BJ (cell line): ENCODE data around the gene DUSP19. TPM values are rescaled to one million over a fixed set of nuclear protein-coding genes. Genes with fewer than 3 reads are reported as not detected.
A peak's percentile ranks its signal among the peaks of the same experiment; 100 is the strongest.

ENCODE experiments used
- CTCF ChIA-PET: fragments of 350-600 bp; formaldehyde crosslinking; extraction: SDS; loops from one replicate; lab custom pipeline; 2021; ENCODE audit warnings: antibody characterized with exemption, inconsistent platforms; lab: Yijun Ruan, JAX
- POLR2A ChIA-PET: fragments of 300-600 bp; sonication (Branson Sonifier 250); formaldehyde crosslinking; extraction: SDS; loops from one replicate; lab custom pipeline; 2021; ENCODE audit warnings: antibody characterized with exemption; lab: Charles Lee
- DNase-seq: peaks from one replicate; pipeline ENCODE4 v3.0.0-alpha.2; 2011; ENCODE audit warnings: low read depth
- H3K27me3 ChIP-seq: 2 replicates; pipeline ENCODE4 v1.6.0; 2011; ENCODE audit warnings: low read length; ENCODE audit not compliant: control insufficient read depth, insufficient read depth
- H3K36me3 ChIP-seq: 2 replicates; pipeline ENCODE4 v1.5.1; 2011; ENCODE audit warnings: low read length; ENCODE audit not compliant: control insufficient read depth, insufficient read depth
- H3K4me3 ChIP-seq: 2 replicates; pipeline ENCODE4 v1.5.1; 2011; ENCODE audit warnings: low read depth, mild to moderate bottlenecking, control low read depth, low read length
- polyA plus RNA-seq: library from polyadenylated mRNA; depleted of rRNA; stranded (reverse); fragments of >200 nt; gene quantifications from 2 replicates; pipeline ENCODE4 v1.2.3, GENCODE V29; 2011
- TF ChIP-seq, protein P1 (sequence below): IDR thresholded peaks from 2 replicates; pipeline ENCODE4 v1.5.1; 2011; ENCODE audit warnings: low read depth, mild to moderate bottlenecking, control low read depth, inconsistent platforms, low read length, moderate library complexity; ENCODE audit not compliant: insufficient read depth

The DUSP19 gene
- polyA plus RNA-seq, 1 experiment = 2.2 TPM

DNA sequence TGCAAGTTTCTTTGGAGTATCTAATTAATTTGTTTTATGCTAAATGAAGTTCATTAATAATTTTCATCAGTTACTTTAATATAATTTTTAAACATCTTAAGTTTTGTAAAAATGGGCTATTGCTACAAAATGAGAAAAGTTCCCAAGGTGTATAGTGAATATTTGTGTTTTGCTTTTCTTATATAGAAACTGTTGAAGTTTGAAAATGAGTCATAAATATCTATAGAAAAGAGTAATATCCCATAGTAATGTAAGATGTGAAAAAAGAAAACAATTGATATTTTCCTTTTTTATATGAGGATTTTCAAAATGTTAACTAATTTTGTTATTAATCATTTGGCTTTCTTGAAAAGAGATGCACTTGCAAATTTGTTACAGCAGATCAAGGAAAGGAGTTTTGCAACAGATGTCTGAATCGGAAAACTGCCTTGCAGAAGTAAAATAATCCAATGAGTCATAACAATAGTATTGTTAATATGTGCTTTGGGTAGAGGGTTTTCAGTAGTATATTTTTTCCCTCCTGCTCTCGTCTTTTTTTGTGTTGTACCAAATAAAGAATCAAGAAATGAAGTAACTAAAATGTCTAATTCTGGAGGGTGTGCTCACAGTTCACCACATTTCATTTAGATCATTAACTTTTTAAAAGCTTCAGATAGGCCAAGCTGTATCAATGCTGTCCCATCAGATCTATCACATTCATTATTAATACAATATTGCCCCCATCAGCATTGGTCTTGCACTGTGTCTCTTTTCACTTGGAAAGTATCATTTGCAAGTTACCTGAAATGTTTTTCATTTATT is 15.5 kb downstream of the DUSP19 start:
- H3K4me3 ChIP-seq = no peak overlapping the region
- no peaks in the 10 kb centered on the region for H3K36me3 ChIP-seq
- CTCF ChIA-PET = interaction anchor here (0.6 to 1.1 kb wide), 3 partner anchors 17 to 35 kb away, joined by 3 to 5 read pairs (median 4); no protein-coding TSS in a partner anchor
- TF ChIP-seq, protein P1, sequence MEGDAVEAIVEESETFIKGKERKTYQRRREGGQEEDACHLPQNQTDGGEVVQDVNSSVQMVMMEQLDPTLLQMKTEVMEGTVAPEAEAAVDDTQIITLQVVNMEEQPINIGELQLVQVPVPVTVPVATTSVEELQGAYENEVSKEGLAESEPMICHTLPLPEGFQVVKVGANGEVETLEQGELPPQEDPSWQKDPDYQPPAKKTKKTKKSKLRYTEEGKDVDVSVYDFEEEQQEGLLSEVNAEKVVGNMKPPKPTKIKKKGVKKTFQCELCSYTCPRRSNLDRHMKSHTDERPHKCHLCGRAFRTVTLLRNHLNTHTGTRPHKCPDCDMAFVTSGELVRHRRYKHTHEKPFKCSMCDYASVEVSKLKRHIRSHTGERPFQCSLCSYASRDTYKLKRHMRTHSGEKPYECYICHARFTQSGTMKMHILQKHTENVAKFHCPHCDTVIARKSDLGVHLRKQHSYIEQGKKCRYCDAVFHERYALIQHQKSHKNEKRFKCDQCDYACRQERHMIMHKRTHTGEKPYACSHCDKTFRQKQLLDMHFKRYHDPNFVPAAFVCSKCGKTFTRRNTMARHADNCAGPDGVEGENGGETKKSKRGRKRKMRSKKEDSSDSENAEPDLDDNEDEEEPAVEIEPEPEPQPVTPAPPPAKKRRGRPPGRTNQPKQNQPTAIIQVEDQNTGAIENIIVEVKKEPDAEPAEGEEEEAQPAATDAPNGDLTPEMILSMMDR = no peak
- POLR2A ChIA-PET = no interaction called here
- peak; percentile 9 for DNase-seq
- H3K27me3 ChIP-seq = no peaks in the 10 kb centered on the region

DNA sequence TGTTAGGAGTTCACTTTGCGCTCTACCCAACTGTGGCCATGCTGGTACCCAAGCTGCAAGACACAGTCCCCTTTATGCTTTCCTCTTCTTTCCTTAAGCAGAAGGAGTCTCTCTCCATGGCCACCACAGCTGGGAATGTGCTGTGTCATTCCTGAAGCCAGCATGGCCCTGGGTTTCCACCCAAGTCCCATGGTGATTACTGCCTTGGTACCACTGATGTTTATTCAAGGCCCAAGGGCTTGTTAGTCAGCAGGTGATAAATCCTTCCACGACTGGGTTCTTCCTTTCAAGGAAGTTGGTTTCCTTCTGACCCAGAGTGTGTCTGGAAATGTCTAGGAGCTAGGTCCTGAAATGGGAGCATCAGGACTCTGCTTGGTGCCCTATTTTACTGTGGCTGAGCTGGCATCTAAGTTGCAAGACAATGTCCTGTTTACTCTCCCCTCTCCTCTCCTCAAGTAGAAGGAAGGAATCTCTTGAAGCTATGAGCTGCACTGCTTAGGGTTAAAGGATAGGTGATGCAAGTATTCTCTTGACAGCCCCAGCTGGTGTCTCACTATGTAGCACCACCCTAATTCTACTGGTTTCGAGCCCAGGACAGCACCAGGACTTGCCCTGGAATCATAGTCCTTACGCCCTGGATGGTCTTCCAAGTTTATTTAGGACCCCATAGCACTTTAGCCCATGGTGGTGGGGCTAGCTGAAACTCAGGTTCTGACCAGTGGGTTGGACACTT is 27.0 kb downstream of the DUSP19 start:
- TF ChIP-seq, protein P1 = no peak

DNA sequence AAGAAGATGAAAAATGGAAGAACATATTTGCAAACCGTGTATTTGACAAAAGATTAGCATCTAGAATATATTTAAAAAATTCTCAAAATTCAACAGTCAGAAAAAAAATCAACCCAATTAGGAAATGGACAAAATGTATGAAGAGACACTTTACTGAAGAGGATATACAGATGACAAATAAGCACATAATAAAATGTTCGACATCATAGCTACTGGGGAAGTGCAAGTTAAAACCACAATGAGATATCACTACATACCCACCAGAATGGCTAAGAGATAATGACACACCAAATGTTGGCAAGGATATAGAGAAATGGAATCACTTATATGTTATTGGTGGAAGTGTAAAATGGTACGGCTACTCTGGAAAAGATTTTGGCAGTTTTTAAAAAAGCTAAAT is 34.0 kb downstream of the DUSP19 start:
- no peak for DNase-seq
- H3K36me3 ChIP-seq = no peaks in the 10 kb centered on the region
- TF ChIP-seq, protein P1 = no peak
- H3K27me3 ChIP-seq = peaks cover 2% of the 10 kb centered on the region; the same call in 1 of the 2 replicates
- ChIA-PET POLR2A (no interaction called here), CTCF (no interaction called here)
- H3K4me3 ChIP-seq = no peak overlapping the region

More for the DNA sequence above, 27.0 kb downstream of the DUSP19 start:
- no peaks in the 10 kb centered on the region for H3K27me3 ChIP-seq
- POLR2A ChIA-PET = no interaction called here
- H3K36me3 ChIP-seq = no peaks in the 10 kb centered on the region
- peak; percentile 13 for DNase-seq
- H3K4me3 ChIP-seq = no peak overlapping the region
- CTCF ChIA-PET = no interaction called here

DNA sequence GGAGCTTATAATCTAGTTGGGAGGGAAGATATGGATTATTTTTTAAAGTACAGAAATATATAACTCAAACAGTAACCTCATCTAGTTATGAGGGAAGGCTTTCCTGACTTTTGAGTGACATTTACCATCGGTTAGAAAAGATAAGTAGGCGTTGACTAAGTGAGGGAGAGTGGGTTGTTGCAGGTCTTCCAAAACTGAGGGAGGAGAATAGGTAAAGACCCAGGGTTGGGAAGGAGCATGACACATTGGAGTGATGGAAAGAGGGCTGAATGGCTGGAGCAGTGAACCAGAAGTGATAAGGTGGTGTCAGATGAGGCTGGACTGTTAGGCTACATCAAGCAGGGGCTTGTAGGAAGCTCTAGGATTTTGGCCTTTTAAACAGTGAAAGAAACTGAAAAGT is 35.1 kb downstream of the DUSP19 start:
- TF ChIP-seq, protein P1 = no peak
- ChIA-PET POLR2A (no interaction called here), CTCF (no interaction called here)
- peaks cover 2% of the 10 kb centered on the region; the same call in 1 of the 2 replicates for H3K27me3 ChIP-seq
- no peak overlapping the region for H3K4me3 ChIP-seq
- DNase-seq = no peak
- no peaks in the 10 kb centered on the region for H3K36me3 ChIP-seq

DNA sequence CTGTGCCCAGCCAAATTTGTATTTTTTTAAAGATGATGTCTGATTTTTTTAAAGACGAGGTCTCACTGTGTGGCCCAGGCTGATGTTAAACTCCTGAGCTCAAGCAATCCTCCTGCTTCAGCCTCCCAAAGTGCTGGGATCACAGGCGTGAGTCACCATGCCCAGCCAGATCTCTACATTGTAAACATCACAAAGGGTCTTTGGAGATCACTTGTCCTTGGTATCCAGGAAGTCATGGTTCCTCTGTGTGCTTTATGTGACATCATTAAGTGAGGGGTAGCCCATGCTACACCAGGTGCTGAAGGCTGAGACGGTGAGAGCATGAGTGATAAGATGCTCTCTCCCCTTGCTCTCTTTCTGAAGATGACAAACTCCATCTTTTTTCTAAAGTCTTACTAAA is 38.7 kb downstream of the DUSP19 start:
- TF ChIP-seq, protein P1 = no peak
- Histone ChIP-seq H3K36me3 (no peaks in the 10 kb centered on the region), H3K4me3 (no peak overlapping the region), H3K27me3 (peaks cover 2% of the 10 kb centered on the region; the same call in 1 of the 2 replicates)
- DNase-seq = no peak
- ChIA-PET CTCF (no interaction called here), POLR2A (no interaction called here)
